DMS153 (cell line): ENCODE results near the gene POLA1.
"Not testable (repeated sequence)": the region's sequence is repeated elsewhere in the genome, so short reads cannot be mapped to it uniquely, and the experiment has no call there.

ENCODE experiments used
- DNase-seq: peaks from one replicate; lab custom pipeline; 2025; lab: John Stamatoyannopoulos, UW

Gene POLA1, protein sequence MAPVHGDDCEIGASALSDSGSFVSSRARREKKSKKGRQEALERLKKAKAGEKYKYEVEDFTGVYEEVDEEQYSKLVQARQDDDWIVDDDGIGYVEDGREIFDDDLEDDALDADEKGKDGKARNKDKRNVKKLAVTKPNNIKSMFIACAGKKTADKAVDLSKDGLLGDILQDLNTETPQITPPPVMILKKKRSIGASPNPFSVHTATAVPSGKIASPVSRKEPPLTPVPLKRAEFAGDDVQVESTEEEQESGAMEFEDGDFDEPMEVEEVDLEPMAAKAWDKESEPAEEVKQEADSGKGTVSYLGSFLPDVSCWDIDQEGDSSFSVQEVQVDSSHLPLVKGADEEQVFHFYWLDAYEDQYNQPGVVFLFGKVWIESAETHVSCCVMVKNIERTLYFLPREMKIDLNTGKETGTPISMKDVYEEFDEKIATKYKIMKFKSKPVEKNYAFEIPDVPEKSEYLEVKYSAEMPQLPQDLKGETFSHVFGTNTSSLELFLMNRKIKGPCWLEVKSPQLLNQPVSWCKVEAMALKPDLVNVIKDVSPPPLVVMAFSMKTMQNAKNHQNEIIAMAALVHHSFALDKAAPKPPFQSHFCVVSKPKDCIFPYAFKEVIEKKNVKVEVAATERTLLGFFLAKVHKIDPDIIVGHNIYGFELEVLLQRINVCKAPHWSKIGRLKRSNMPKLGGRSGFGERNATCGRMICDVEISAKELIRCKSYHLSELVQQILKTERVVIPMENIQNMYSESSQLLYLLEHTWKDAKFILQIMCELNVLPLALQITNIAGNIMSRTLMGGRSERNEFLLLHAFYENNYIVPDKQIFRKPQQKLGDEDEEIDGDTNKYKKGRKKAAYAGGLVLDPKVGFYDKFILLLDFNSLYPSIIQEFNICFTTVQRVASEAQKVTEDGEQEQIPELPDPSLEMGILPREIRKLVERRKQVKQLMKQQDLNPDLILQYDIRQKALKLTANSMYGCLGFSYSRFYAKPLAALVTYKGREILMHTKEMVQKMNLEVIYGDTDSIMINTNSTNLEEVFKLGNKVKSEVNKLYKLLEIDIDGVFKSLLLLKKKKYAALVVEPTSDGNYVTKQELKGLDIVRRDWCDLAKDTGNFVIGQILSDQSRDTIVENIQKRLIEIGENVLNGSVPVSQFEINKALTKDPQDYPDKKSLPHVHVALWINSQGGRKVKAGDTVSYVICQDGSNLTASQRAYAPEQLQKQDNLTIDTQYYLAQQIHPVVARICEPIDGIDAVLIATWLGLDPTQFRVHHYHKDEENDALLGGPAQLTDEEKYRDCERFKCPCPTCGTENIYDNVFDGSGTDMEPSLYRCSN (N-terminal part only)

DNA sequence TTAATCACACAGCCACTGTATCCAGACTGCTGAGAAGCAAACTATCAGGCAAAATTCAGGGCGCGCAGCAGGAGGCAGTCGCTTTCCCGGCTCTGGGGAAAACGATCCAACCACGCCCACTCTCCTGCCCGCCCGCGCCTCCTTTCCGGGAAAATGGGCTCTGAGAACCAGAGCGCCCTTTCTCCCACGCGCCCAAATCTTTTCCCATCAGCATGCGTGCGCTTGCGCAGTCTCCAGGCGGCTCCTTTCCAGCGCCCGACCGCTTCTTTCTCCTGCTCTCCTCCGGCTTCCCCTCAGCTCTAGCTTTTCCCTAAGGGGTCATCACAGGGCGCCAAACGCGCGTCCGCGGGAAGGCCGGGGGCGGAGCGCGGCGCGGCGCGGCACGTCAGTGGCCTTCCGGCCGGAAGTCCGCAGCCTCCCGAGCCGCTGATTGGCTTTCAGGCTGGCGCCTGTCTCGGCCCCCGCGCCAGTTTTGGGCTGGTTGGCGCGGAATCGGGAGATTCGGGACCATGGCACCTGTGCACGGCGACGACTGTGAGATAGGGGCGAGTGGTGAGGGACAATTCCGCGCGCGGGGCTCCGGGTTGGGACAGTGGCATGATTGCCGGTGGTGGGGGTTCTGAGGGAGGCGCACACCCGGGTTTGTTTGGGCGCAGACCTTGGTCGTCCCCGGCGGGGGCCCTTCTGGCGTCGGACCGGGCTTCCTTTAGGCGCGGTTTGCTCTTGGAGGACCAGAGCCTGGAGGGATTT lies at the start of gene POLA1:
Gene POLA1 (plus strand): TSS at position 466 of the 750 bp plus-strand sequence. CDS start 44 bp downstream, at position 510.
- peak; percentile 90 for DNase-seq

DNA sequence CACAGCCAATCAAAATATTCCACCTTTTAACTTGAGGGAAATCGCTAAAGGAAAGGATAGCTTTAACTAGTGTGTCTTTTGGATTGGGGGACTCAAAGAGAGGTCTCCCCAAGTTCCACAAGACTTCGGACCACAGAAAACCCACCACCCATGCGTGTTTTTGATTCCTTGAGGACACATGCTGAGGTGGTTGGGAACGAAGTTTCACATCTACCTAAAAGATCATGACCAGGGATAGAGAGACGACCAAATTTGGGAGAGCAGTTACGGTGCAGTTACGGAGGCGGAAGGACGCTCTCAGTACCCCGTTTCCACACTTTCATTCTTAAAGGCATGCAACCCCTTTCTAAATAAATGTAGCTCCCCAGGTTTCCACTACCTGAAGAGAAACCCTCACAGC lies 47.7 kb upstream of the POLA1 start:
- no peak for DNase-seq

DNA sequence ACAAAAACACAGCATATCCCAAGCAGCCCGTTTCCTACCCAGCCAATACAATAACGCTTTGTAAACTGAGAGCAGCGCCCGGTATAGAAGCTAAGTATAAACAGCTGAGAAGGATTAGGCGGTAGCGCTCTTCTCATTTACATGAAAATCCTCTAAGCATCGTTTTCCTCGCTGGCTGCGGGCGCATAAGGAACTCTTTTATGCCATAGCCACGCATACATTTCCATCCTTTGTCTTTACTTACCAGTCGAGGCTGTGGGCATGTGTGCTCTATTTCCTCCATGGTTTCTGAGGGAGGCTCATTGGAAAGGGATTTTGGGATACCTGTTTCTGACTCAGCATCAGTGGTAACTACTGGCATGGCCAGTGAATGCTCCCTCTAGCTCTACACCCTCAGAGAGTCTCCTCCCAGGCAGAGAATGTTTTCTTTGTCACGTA lies 47.0 kb upstream of the POLA1 start:
- peak; percentile 1 for DNase-seq

DNA sequence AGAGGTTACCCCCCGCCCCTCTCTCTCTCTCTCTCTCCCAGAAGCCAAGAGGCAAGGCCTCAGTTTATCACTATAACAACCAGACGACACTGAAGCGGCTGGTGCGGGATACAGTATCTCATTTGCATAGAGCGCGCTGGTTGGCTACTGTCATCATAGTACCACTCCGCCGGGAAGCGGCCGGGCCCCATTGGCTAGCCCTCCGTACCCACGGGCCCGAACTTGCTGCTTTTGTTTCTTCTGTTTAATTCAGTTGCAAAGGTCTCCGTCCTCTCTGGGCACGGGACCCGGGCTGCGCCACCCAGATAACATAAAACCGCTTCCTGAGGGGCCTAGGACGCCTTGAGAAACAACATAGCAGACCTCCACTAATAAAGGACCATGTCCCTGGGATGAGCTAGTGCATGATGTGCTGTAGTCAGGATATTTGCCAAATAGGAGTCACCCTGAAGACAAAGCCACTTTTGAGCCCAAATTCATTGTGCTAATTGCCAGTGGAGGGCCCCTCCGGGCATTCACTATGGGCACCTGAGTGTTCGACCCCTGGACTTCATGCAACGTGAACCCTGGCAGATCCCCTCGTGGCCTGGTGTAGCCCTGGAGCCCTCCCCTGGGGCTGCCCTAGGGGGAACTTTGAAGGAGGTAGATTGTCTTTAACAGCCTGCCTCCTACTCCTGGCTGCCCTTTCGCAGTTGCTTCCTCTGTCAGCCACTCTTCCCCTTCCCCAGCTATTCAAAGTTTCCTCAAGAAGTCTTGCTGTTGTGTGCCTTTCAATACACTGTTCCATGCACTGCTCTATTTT lies 46.3 kb upstream of the POLA1 start, which contains the start of gene PCYT1B:
Gene PCYT1B (minus strand): TSS at position 91 of the 802 bp plus-strand sequence. CDS start 242 bp downstream, outside the sequence.
- peak; percentile 58 for DNase-seq

DNA sequence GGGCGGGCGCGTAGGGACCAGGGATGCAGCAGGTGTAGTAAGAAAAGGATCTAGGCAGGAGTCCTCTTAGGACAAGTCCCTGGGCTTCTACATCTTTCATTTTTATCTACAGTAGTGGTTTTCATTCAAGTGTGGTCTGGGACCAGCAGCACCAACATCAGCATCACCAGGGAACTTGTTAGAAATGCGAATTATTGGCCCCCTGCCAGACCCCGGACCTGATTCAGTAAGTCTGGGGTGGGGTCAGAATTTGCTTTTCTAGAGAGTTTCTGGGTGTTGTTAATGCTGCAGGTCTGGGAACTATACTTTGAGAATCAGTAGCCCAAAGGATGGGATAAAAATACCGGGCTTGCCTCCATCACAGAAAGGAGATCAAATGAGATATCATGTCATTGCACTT lies 45.2 kb upstream of the POLA1 start:
- DNase-seq: no peak

DNA sequence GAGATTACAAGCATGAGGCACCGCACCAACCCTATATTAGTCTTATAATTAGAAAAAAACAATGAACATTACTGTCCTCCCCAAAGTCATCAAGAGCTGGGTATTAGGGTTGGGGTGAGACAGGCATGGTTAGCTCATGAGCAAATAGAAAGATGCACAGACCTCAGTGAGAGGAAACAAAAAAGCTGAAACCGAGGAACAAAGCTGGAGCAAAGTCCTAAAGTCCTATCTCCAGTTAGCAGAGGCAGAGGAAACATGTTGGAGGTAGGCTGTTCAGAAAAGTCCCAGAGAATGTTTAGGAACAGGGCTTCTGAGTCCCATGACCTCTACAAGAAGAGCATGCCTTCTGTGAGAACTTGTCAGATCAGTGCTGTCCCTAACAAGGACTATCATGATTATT lies 41.9 kb upstream of the POLA1 start:
- no peak for DNase-seq

DNA sequence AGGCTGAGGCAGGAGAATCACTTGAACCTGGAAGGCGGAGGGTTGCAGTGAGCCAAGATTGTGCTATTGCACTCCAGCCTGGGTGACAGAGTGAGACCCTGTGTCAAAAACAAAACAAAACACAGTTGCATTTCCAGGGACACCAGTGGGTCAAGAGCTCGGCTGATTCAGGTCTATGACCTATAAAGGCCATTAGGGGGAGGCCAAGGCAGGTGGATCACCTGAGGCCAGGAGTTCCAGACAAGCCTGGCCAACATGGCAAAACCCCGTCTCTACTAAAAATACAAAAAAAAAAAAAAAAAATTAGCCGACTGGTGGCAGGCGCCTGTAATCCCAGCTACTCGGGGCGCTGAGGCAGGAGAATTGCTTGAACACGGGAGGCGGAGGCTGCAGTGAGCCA lies 38.0 kb upstream of the POLA1 start:
- DNase-seq: not testable (repeated sequence)

DNA sequence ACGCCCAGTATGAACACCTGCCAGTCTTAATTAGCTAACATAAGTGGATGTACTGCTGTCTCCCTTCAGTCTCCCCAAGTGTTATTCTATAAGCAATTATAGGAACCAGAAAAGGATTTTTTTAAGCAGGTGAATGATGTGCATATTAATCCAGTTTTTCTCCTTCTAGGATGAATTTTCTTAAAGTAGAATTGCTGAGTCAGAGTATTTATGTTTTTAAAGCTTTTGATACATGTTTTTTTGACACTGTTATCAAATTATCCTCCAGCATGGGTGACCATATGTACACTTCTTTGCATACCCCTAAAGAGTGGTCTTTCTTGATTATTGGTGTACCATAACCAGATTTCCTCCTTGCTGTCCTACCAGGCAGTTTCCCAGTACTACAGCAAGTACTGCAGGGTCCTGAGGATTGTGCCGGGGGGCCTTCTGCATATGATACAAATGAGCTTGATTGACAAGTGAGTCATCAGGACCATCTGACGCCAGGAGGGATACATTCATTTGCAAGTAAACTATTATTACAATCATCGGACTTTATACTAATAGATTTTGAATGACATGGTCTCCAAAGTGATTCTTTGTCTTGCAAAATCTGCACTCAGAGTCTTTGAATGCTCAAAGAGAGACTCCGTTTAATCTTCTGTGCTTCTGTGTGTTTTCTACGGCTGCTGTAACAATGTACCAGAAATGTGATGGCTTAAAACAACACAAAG lies 35.9 kb upstream of the POLA1 start:
- no peak for DNase-seq

DNA sequence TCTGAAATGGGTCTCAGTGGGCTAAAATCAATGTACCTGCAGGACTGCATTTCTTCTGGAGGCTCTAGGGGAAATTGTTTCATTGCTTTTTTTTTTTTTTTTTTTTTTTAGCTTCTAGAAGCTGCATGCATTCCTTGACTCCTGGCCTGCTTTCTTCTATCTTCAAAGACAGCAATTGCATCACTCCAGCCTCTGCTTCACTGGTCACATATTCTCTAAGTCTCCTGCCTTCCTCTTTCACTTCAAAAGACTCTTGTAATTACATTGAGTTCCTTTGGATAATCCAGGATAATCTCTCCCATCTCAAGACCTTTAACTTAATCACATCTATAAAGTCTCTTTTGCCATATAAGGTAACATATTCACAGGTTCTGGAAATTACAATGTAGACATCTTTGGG lies 35.3 kb upstream of the POLA1 start:
- DNase-seq: no peak

DNA sequence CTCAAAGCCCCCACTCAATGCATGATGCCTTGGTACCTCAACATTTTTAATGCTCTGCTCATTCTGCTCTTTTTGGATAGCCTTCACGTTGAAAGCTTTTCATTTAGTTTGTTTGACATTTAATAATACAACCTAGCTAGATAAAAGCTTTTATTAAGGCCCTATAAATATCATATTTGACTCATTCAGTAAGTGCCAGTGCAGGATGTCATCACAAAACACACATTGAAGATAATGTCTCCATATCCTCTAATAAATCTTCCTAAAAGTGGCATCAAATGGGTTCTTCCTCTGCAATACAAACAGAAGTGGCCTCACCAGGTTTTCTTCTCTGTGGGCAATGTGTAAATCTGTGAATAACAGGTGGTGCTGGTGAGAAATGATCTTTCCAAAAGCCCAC lies 34.6 kb upstream of the POLA1 start:
- DNase-seq: no peak

DNA sequence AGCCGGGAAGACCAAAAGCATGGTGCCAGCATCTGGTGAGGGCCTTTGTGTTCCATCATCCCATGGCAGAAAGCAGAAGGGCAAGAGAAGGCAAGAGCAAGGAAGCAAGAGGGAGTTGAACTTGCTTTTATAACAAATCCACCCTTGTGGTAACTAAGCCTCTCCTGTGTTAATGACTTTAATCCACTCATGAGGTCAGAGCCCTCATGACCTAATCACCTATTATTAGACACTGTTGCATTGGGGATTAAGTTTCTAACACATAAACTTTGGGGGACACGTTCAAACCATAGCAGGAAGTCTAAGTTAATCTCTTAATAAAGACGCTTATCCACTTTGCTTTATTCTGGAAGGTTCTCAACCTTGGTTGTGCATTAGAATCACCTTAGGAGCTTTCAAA lies 34.1 kb upstream of the POLA1 start:
- DNase-seq: no peak

DNA sequence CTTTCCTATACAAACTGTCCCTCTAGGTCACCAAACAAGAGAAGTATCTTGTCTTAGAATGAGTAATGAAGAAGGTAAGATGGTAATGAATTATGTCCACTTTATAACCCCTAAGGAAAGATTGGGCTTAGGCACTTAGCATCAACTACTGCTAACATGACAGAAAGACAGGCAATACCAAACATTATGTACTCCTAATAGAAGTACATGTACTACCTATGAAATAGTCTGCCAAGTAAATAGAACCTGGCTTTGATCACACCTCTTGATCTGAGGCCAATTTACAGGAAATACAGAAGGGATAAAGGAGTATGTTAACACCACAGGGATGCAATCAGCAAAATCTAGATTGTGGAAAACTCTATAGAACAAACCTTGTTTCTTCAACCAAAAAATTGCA lies 32.4 kb upstream of the POLA1 start:
- no peak for DNase-seq

DNA sequence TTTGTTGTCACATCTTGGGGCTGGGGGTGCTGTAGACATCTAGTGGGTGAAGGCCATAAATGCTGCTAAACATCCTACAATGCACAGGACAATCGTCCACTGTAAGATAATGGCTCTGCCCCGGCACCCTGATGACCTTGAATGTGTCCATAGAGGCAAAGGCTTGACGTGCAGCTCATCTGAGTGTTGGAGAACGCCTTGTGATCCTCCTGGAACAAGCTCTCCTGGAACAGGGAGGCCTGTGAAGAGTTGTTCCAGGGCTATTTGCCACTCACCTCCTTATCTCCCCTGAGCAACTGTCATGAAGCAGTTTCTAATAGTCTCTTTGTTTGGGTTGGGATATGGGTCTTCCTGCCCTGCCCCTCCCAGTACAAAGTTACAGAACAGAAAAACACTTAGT lies 31.4 kb upstream of the POLA1 start:
- no peak for DNase-seq

DNA sequence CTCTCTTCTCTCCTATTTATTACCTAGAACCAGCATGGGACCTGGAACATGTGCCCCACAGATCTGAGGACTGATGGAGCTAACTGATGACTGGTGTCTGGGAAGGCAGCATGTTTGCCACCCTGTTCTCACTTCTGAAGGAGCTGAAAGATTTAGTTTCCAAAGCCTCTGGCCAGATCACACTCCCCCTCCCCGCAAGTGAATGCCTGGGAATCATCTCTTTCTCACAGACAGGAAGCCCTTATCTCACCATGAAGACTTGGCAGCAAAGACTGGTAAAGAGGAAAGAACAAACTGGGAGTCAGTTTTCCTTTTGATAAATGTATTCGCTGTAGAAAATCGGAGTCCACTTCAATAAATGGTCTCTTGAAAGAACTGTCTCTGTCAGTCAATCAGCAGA lies 25.6 kb upstream of the POLA1 start:
- DNase-seq: no peak

DNA sequence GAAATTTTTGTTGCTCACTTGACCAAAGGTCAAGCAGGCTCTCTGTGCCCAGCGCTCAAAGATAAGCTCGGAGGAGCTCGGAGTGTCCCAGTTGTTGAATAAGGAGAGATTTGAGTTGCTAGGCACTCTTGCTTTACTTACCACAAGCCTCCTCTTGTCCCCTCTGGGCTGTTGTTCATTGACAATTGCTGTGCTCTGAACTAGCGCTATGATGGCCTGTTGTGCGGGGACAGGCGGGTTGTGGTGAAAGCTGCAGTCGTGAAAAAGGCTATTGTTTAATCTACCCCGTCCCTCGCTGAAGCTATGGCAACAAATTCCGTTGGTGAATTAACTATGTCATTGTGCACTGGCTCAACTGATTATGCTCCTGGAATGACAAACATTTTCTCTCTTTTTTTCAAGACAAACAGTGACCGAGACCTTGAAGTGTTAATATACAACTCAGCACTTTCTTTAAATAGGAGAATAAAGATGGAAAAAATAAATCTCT lies 21.0 kb upstream of the POLA1 start:
- DNase-seq: no peak

DNA sequence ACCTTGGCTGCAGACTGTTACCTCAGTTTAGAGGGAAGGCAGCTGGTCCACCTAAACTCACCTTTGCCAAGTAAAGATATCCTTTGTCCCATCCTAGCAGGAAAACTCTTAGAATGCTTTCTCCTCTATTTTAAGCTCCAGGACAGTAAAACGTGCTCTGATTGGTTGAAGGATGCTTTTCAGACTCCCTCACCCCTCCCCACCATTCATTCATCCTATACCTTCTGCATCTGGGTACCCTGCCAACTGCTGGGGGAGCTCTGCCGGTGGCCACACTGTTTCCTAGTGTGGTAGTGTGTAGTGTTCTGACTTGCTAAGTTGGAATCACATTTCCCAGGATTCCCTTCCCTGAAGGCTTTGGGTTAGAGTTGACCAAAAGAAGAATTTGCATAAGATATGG lies 20.3 kb upstream of the POLA1 start:
- DNase-seq: no peak

DNA sequence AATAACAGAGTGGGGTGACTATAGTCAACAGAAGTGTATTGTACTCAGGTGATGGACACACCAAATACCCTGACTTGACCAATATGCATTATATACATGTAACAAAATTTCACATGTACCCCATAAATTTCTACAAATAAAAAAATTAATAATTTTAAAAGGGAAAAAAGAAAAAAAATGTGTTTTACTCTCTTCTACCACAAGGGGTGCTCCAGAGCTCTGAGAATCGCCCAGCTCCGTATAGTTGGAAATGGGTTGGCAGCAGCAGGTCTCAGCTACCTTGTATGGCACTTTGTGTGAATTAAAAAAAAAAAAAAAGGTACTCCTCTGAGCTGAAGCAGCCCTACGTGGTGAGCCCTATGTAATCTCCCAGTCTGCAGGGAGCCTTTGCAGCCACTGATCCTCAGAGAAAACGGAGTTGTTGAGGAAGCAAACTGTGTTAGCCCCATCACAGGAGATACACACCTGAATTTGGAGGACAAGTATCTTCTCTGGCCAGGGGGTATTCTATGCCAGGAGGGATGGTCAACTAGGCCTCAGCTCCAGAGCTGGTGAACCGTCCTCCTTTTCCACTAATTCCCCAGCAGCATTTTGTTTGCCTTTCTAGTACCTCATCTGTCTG lies 17.2 kb upstream of the POLA1 start:
- no peak for DNase-seq

DNA sequence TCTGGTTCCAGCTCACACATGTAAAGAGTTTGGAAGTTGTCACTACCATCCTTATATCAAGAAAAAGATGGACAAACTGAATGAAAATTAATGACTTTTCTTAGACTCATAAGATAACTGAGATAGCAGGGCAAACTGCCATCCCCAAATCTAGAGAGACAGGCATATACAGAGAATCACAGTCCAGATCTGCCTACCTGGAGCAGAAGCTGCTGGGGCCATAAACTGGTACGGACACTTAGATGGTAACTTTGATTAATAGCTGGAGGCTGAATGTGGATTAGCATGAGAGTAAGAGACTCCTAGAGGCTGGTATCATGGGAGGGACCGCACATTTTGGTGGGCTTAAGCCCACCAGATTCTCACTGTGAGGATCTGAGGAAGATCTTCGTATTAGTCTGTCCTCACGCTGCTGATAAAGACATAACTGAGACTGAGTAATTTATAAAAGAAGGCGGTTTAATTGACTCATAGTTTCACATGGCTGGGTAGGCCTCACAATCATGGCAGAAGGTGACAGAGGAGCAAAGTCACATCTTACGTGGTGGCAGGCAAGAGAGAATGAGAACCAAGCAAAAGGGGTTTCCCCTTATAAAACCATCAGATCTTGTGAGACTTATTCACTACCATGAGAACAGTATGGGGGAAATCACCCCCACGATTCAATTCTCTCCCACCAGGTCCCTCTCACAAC lies 10.8 kb upstream of the POLA1 start:
- DNase-seq: no peak

DNA sequence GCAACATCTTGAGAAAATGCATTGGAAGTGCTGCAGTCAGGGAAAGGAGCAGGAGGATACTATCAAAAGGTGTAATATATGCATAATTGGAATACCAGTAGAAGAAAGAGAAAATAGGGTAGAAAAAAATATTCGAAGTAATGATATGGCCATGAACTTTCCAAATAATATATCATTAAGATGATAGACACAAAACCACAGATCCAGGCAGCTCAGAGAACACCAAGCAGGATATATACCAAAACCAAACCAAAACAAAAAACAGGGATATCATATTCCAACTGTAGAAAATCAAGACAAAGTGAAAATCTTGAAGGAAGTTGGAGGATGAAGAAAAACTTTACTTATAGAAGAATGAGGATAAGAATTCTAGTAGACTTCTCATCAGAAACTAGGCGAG lies 9.7 kb upstream of the POLA1 start:
- no peak for DNase-seq
